Peyer's patch (tissue), 4 donors: Measurements from ENCODE around the gene ITGA5.

Experiments
- CTCF ChIP-seq, 6 experiments: fragments of 450-650 bp in 4 of 6; fragments of 200-600 bp in 2 of 6; sonication (generic) in 1 of 6; IDR thresholded peaks; one replicate each; pipeline ENCODE4 v1.5.1; 2017 to 2019; ENCODE audit warnings: antibody characterized with exemption in 6 of 6, mild to moderate bottlenecking in 3 of 6, moderate library complexity in 1 of 6
- POLR2A ChIP-seq, 2 donors: fragments of 450-650 bp; IDR thresholded peaks; one replicate each; pipeline ENCODE4 v1.5.1; 2017; ENCODE audit warnings: antibody characterized with exemption in 2 of 2, mild to moderate bottlenecking in 2 of 2, moderate library complexity in 2 of 2

- TF ChIP-seq CTCF (IDR thresholded peaks at IDR 0.05) (no peak), POLR2A (IDR thresholded peaks at IDR 0.05) (no peak)
Measured at GRCh38 chr12:54429014-54429471, 10.0 kb upstream of the ITGA5 start.
